Epidermal melanocyte (primary cell): Measurements from ENCODE around the gene NDST1.

Experiments
- DNase-seq: peaks from one replicate; pipeline ENCODE4 v3.0.0; 2011; ENCODE audit warnings: low spot score; ENCODE audit not compliant: insufficient read length

NDST1 gene

DNA sequence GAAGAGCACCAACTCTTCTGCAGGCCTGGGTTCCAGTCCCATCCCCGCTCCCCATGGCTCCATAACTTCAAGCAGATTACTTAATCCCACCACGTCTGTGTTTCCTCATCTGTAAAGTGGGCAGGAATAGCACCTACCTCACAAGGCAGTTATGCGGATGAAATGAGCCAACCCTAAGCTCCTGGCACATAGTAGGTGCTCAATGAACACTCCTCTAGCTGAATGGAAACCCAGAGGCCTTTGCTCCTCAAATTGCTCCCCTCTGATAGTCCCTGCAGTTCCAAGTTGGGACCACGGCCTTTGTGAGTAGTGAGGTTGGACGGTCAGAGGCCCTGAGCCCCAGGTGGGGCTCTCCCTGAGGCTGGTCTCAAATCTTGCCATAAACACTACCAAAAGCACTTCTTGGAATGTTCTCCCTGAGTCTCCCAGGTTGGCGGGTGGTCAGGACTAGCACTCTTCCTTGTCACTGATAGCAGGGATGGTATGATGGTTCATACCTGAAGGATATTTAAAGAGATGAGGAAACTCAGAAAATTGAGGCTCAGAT is 97.0 kb downstream of the NDST1 start:
- DNase-seq: no peak

DNA sequence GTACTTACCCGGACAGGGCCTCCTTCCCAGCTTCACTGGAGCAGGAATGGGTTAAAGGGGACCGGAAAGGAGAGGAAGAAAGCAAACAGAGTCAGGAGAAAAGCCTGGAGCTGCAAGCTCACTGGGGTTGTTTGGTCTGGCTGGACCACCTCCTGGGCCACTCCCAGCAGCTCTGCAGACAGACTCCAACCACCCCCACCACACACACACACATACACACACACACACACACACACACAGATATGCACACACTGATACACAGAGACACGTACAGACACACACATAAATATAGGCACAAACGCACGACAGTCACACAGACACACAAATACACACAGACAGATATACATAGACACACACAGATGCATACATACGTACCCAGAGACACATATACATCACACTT is 97.6 kb downstream of the NDST1 start:
- DNase-seq: no peak

DNA sequence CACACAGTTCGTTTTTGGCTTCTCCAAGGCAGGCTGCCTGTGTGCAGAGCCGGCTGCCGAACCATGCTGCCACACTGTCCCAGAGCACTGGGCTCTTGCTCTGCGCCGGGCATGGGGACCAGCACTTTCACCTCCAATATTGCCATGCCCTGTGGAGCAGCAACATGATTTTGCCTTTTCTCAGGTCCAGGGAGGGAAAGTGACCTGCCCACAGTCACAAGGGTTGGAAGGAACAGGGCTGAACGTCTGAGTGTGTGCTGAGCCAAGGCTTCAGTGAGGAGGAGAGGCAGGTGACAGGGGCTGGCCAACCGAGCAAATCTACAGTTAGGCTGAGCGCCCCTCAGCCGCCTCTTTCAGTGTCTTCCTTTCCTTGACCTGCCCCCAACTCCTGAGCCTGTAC is 98.5 kb downstream of the NDST1 start:
- no peak for DNase-seq

DNA sequence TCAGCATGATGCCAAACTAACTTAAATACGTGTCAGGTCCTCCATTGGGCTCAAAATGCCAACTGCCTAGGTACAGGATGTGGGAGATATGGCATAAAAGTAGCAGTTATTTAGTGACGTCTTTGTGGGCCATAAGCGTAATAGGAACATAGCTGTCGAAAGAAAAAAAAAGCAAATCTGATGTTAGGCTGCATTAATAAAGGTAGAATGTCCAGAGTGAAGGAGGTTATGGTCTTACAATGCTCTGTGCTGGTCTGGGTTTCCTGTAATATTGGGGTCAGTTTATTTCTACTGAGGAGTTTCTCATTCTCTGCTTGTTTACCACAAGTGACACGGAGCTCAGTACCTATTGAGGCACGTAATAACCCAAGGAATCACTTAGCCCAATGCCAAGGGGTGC is 99.2 kb downstream of the NDST1 start:
- DNase-seq: no peak
